HG02943 (cell line): Measurements from ENCODE around the gene DEFB125.

Source experiments
- ATAC-seq: cut with Tn5 transposase; IDR thresholded peaks from one replicate; pipeline ENCODE4 v1.9.1; 2021; ENCODE audit warnings: mild to moderate bottlenecking, low read depth, moderate library complexity; ENCODE audit not compliant: unreplicated experiment

DEFB125 gene

GRCh38 chr20:142290-142689 lies 54.8 kb downstream of the DEFB125 start, which contains the start of gene DEFB126:
Gene DEFB126 (plus strand): TSS chr20:142590. CDS start chr20:142629, 39 bp downstream.
- ATAC-seq, result no peak

- ATAC-seq, result no peak
Measured at GRCh38 chr20:145877-146276, 58.4 kb downstream of the DEFB125 start.
